Activated CD8-positive, alpha-beta memory T cell treated with anti-CD3 and anti-CD28 coated beads, Interleukin-2, amount 50 U/mL, for 1 hour (primary cell): ENCODE data around the gene PARP6.

ENCODE experiments used
- DNase-seq: peaks from one replicate; pipeline ENCODE4 v3.0.0-alpha.2; 2020; ENCODE audit errors: extremely low read depth

Gene PARP6

GRCh38 chr15:72230197-72231065 is 41.9 kb downstream of the PARP6 start:
- no peak for DNase-seq

- no peak for DNase-seq
Observed at GRCh38 chr15:72229947-72230196, 42.5 kb downstream of the PARP6 start.

- no peak for DNase-seq
Observed at GRCh38 chr15:72229076-72229946, 43.0 kb downstream of the PARP6 start.

- DNase-seq = no peak
Observed at GRCh38 chr15:72227720-72228119, 44.6 kb downstream of the PARP6 start.

- no peak for DNase-seq
Observed at GRCh38 chr15:72227192-72227586, 45.2 kb downstream of the PARP6 start.

GRCh38 chr15:72223278-72223677 is 49.1 kb downstream of the PARP6 start:
- DNase-seq = no peak

- no peak for DNase-seq
Observed at GRCh38 chr15:72222393-72222792, 50.0 kb downstream of the PARP6 start.

GRCh38 chr15:72220687-72221086 is 51.7 kb downstream of the PARP6 start:
- no peak for DNase-seq

- no peak for DNase-seq
Observed at GRCh38 chr15:72217216-72217615, 55.1 kb downstream of the PARP6 start.

- no peak for DNase-seq
Observed at GRCh38 chr15:72216079-72216478, 56.3 kb downstream of the PARP6 start.

- DNase-seq = no peak
Observed at GRCh38 chr15:72207558-72208085, 64.7 kb downstream of the PARP6 start.

GRCh38 chr15:72206677-72207000 is 65.7 kb downstream of the PARP6 start:
- no peak for DNase-seq

- no peak for DNase-seq
Observed at GRCh38 chr15:72205896-72206676, 66.3 kb downstream of the PARP6 start.

- DNase-seq = no peak
Observed at GRCh38 chr15:72205273-72205672, 67.1 kb downstream of the PARP6 start.

- no peak for DNase-seq
Observed at GRCh38 chr15:72203507-72203837, 68.9 kb downstream of the PARP6 start.

- no peak for DNase-seq
Observed at GRCh38 chr15:72202801-72203506, 69.4 kb downstream of the PARP6 start.

- DNase-seq = no peak
Observed at GRCh38 chr15:72202302-72202701, 70.1 kb downstream of the PARP6 start.

GRCh38 chr15:72201391-72201921 is 70.9 kb downstream of the PARP6 start:
- DNase-seq = no peak

- DNase-seq = no peak
Observed at GRCh38 chr15:72200395-72201237, 71.7 kb downstream of the PARP6 start.

- DNase-seq = peak; percentile 20
Observed at GRCh38 chr15:72199721-72200212, 72.6 kb downstream of the PARP6 start.

- no peak for DNase-seq
Observed at GRCh38 chr15:72199205-72199515, 73.2 kb downstream of the PARP6 start.
